ENCODE measurements around the gene LARP6. TPM values are rescaled to one million over a fixed set of nuclear protein-coding genes. Genes with fewer than 3 reads are reported as not detected.

The LARP6 gene
- total and polyA plus RNA-seq, 4 donors = 4.2 to 8.7 (median 6.8) TPM

DNA sequence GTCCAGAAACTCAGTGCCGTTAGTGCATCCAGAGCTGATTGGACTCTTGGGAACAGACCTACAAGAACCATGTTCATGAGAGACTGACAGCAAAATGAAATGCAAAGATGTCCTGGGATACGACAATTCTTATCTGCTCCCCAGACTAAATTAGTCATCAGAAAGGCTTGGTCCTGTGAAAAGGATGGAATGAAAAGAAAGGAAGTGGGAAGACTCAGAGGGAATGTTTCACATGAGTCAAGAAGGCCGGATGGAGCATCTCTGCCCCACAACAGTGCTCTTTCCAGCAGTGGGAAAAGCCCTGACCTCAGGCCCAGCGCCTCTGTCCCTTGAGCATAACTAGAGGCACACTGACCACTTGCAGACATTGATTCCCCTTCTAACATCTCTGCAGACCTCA, 51.3 kb downstream of the LARP6 start:
- no peak overlapping the region for H3K4me3 ChIP-seq
- H3K27ac ChIP-seq (ENCODE audit: low read depth in 1 of 2, low read length in 1 of 2) = no peak overlapping the region
- no peak overlapping the region for H3K9ac ChIP-seq (ENCODE audit: insufficient read depth in 1 of 2, low read length in 2 of 2)
- no peaks in the 10 kb centered on the region for H3K36me3 ChIP-seq (ENCODE audit: control insufficient read depth in 4 of 4, insufficient read depth in 4 of 4, low read length in 4 of 4)
- ATAC-seq (ENCODE audit: insufficient read depth, low FRiP score) (no peak), DNase-seq (no peak)
- WGBS, 2 donors = 85 to 94% methylated on average over 4 of the region's 4 CpGs
- H3K4me1 ChIP-seq (ENCODE audit: control insufficient read depth in 5 of 5, insufficient read depth in 5 of 5, low read length in 5 of 5) = peaks cover 0 to 31% (median 14%) of the 10 kb centered on the region in 5 donors
- H3K27me3 ChIP-seq (ENCODE audit: control insufficient read depth in 3 of 3, insufficient read depth in 3 of 3, low read length in 2 of 3) = peaks cover 0 to 15% (median 0%) of the 10 kb centered on the region in 3 donors
- TF ChIP-seq, protein P1, sequence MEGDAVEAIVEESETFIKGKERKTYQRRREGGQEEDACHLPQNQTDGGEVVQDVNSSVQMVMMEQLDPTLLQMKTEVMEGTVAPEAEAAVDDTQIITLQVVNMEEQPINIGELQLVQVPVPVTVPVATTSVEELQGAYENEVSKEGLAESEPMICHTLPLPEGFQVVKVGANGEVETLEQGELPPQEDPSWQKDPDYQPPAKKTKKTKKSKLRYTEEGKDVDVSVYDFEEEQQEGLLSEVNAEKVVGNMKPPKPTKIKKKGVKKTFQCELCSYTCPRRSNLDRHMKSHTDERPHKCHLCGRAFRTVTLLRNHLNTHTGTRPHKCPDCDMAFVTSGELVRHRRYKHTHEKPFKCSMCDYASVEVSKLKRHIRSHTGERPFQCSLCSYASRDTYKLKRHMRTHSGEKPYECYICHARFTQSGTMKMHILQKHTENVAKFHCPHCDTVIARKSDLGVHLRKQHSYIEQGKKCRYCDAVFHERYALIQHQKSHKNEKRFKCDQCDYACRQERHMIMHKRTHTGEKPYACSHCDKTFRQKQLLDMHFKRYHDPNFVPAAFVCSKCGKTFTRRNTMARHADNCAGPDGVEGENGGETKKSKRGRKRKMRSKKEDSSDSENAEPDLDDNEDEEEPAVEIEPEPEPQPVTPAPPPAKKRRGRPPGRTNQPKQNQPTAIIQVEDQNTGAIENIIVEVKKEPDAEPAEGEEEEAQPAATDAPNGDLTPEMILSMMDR (IDR thresholded peaks at IDR 0.05; ENCODE audit: control extremely low read depth, extremely low read depth) = no peak
- H3K9me3 ChIP-seq (ENCODE audit: control insufficient read depth in 4 of 4, insufficient read depth in 3 of 4, low read length in 3 of 4) = peaks cover 0 to 2% (median 0%) of the 10 kb centered on the region in 4 donors

DNA sequence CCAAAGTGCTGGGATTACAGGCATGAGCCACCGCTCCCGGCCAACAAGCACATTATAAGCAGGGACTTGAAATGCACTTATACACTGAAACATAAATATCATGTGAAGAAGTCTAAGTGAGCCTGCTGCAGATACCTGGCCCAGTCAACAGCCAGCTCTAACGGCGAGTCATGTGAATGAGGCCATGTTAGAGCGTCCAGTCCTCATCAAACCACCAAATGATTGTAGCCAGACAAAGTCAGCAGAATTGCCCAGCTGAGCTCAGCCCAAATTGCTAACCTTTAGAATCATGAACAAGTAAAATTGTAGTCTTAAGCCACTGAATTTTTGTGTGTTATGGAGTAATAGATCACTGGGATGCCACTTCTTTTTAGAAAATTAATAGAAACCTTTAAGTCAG, 52.8 kb downstream of the LARP6 start:
- Histone ChIP-seq H3K4me1 (ENCODE audit: control insufficient read depth in 5 of 5, insufficient read depth in 5 of 5, low read length in 5 of 5) (peaks cover 0 to 26% (median 14%) of the 10 kb centered on the region in 5 donors), H3K36me3 (ENCODE audit: control insufficient read depth in 4 of 4, insufficient read depth in 4 of 4, low read length in 4 of 4) (no peaks in the 10 kb centered on the region), H3K27me3 (ENCODE audit: control insufficient read depth in 3 of 3, insufficient read depth in 3 of 3, low read length in 2 of 3) (peaks cover 0 to 12% (median 0%) of the 10 kb centered on the region in 3 donors), H3K9me3 (ENCODE audit: control insufficient read depth in 4 of 4, insufficient read depth in 3 of 4, low read length in 3 of 4) (peaks cover 0 to 2% (median 0%) of the 10 kb centered on the region in 4 donors), H3K9ac (ENCODE audit: insufficient read depth in 1 of 2, low read length in 2 of 2) (no peak overlapping the region), H3K27ac (ENCODE audit: low read depth in 1 of 2, low read length in 1 of 2) (no peak overlapping the region), H3K4me3 (no peak overlapping the region)
- TF ChIP-seq, protein P1 (IDR thresholded peaks at IDR 0.05; ENCODE audit: control extremely low read depth, extremely low read depth) = no peak
- no peak for ATAC-seq (ENCODE audit: insufficient read depth, low FRiP score)
- WGBS, 2 donors = 79 to 88% methylated on average over 5 of the region's 5 CpGs
- DNase-seq = no peak

DNA sequence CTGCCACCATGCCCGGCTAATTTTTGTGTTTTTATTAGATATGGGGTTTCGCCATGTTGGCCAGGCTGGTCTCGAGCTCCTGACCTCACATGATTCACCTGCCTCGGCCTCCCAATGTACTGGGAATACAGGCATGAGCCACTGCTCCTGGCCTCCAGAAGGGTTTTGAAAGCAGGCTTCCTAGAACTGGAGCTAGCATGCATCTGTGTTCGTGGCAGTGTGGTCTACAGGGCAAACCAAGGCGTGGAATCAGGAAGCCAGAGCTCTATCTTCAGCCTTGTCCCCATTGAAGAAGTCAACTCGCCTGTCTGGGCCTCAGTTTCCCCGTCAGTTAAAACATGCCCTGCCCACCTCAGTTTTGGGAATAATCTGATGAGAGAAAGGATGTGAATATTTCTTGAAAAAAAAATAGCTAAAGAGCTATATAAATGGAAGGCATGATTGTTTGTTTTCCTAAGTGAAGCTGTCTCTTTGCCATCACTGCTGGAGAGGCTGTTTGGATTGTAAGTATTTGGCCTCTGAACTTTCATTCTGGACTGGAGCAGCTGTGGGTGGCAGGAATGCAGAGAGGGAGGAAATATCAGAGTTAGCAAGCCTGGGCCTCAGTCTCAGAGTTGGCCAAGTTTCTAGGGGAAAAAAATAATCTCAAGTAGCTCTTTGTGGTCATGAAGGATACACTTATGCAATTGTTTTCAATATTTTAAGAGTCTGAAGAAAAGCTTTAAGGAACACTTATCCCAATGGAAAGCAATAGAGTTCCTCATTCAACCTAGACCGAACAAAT, 54.1 kb downstream of the LARP6 start:
- Histone ChIP-seq H3K36me3 (ENCODE audit: control insufficient read depth in 4 of 4, insufficient read depth in 4 of 4, low read length in 4 of 4) (no peaks in the 10 kb centered on the region), H3K4me3 (no peak overlapping the region), H3K27me3 (ENCODE audit: control insufficient read depth in 3 of 3, insufficient read depth in 3 of 3, low read length in 2 of 3) (peaks cover 0 to 14% (median 0%) of the 10 kb centered on the region in 3 donors), H3K4me1 (ENCODE audit: control insufficient read depth in 5 of 5, insufficient read depth in 5 of 5, low read length in 5 of 5) (peaks cover 0 to 26% (median 14%) of the 10 kb centered on the region in 5 donors), H3K9ac (ENCODE audit: insufficient read depth in 1 of 2, low read length in 2 of 2) (peak overlapping the region in 1 of 2 donors; percentile 50), H3K9me3 (ENCODE audit: control insufficient read depth in 4 of 4, insufficient read depth in 3 of 4, low read length in 3 of 4) (peaks cover 0 to 2% (median 0%) of the 10 kb centered on the region in 4 donors), H3K27ac (ENCODE audit: low read depth in 1 of 2, low read length in 1 of 2) (peak overlapping the region in 1 of 2 donors; percentile 83)
- DNase-seq = peak; percentile 89 to 98 (median 98)
- ATAC-seq (ENCODE audit: insufficient read depth, low FRiP score) = peak; percentile 82
- TF ChIP-seq, protein P1 (IDR thresholded peaks at IDR 0.05; ENCODE audit: control extremely low read depth, extremely low read depth) = no peak
- WGBS, 2 donors = 68 to 81% methylated on average over 9 of the region's 9 CpGs

All from lung (tissue), 12 donors.